HCT116 (cell line): Measurements from ENCODE around the gene CASKIN2. TPM values are rescaled to one million over a fixed set of nuclear protein-coding genes. Genes with fewer than 3 reads are reported as not detected.

ENCODE experiments used
- ATAC-seq: fragments of 200-7000 bp; cut with Tn5 transposase; 2 replicates; pipeline ENCODE4 v1.9.1; 2020; ENCODE audit warnings: mild to moderate bottlenecking, moderate library complexity
- BruUV-seq: library from RNA; stranded (reverse); fragments of 400-500 nt; replicated peaks from 2 replicates; lab custom pipeline; 2021; lab: Mats Ljungman, UMichigan
- CTCF ChIA-PET: fragments of 300-600 bp; sonication (Branson Sonifier 250); formaldehyde crosslinking; loops from one replicate; lab custom pipeline; 2021; ENCODE audit warnings: antibody characterized with exemption; lab: Charles Lee
- POLR2A ChIA-PET: fragments of 300-600, 350-600 bp; sonication (Branson Sonifier 250); formaldehyde crosslinking; loops from one replicate; lab custom pipeline; 2021; ENCODE audit warnings: antibody characterized with exemption; lab: Charles Lee
- RAD21 ChIA-PET, 2 experiments: fragments of 300-600 bp; sonication (Branson Sonifier 250); formaldehyde crosslinking; loops; one replicate each; lab custom pipeline; 2023; ENCODE audit warnings: low total read pairs in 2 of 2; ENCODE audit not compliant: uncharacterized antibody in 2 of 2, unreplicated experiment in 2 of 2, low non-redundant PET in 1 of 2; lab: Charles Lee
- DNase-seq: peaks from one replicate; pipeline ENCODE4 v3.0.0-alpha.2; 2010; ENCODE audit warnings: low read depth, low spot score
- H2AFZ ChIP-seq: fragments of 200-600 bp; shearing (Covaris generic), sonication (generic); 2 replicates; pipeline ENCODE4 v1.6.1; 2017; ENCODE audit warnings: low read depth, mixed run types, mixed read lengths, antibody characterized with exemption, low read length; ENCODE audit not compliant: poor library complexity, severe bottlenecking
- H3K27ac ChIP-seq: 2 replicates; pipeline ENCODE4 v1.5.1; 2012; ENCODE audit warnings: low read depth, low read length
- H3K27me3 ChIP-seq: fragments of 200-600 bp; sonication (generic); 2 replicates; pipeline ENCODE4 v1.6.1; 2016; ENCODE audit warnings: mixed run types, low read length, mixed read lengths; ENCODE audit not compliant: insufficient read depth
- H3K36me3 ChIP-seq, 2 experiments: fragments of 200-500 bp in 1 of 2; fragments of 200-600 bp in 1 of 2; sonication (Bioruptor generic) in 1 of 2; sonication (generic) in 1 of 2; 2 replicates each; pipeline versions ENCODE4 v1.5.1 to v1.6.1; 2014 to 2016; ENCODE audit warnings: low read length in 2 of 2, inconsistent platforms in 1 of 2, mixed read lengths in 1 of 2, mixed run types in 1 of 2; ENCODE audit not compliant: insufficient read depth in 2 of 2, control insufficient read depth in 1 of 2
- H3K4me1 ChIP-seq, 2 experiments: fragments of 200-600 bp in 1 of 2; sonication (generic) in 1 of 2; 2 replicates each; pipeline versions ENCODE4 v1.5.1 to v1.6.1; 2012 to 2017; ENCODE audit warnings: low read length in 2 of 2, inconsistent platforms in 1 of 2, mild to moderate bottlenecking in 1 of 2, mixed read lengths in 1 of 2, mixed run types in 1 of 2, moderate library complexity in 1 of 2; ENCODE audit not compliant: insufficient read depth in 2 of 2, control insufficient read depth in 1 of 2
- H3K4me2 ChIP-seq: fragments of 200-600 bp; sonication (generic); 2 replicates; pipeline ENCODE4 v1.6.1; 2017; ENCODE audit warnings: mixed run types, low read length, mixed read lengths
- H3K4me3 ChIP-seq, 2 experiments: fragments of 200-600 bp in 1 of 2; sonication (generic) in 1 of 2; replicated peaks in 1 of 2; 2 replicates each; pipeline ENCODE4 v1.5.1; 2011 to 2016; ENCODE audit warnings: low read length in 2 of 2, control low read depth in 1 of 2, low read depth in 1 of 2, mild to moderate bottlenecking in 1 of 2, mixed read lengths in 1 of 2, mixed run types in 1 of 2
- H3K79me2 ChIP-seq: fragments of 200-600 bp; sonication (generic); 2 replicates; pipeline ENCODE4 v1.6.1; 2017; ENCODE audit warnings: mild to moderate bottlenecking, mixed run types, low read length, moderate library complexity, mixed read lengths; ENCODE audit not compliant: insufficient read depth
- H3K9ac ChIP-seq: fragments of 200-600 bp; sonication (generic); 2 replicates; pipeline ENCODE4 v1.6.1; 2016; ENCODE audit warnings: low read length, mixed read lengths
- H3K9me2 ChIP-seq: fragments of 200-600 bp; sonication (generic), shearing (Covaris generic); 2 replicates; pipeline ENCODE4 v1.6.1; 2017; ENCODE audit warnings: mixed run types, mild to moderate bottlenecking, moderate library complexity; ENCODE audit not compliant: insufficient read depth
- H3K9me3 ChIP-seq, 2 experiments: fragments of 200-500 bp in 1 of 2; fragments of 200-600 bp in 1 of 2; sonication (Bioruptor generic) in 1 of 2; sonication (generic) in 1 of 2; 2 replicates each; pipeline ENCODE4 v1.6.1; 2014 to 2017; ENCODE audit warnings: low read length in 2 of 2, mixed read lengths in 2 of 2, inconsistent platforms in 1 of 2, low read depth in 1 of 2, mild to moderate bottlenecking in 1 of 2, mixed run types in 1 of 2, moderate library complexity in 1 of 2; ENCODE audit not compliant: control insufficient read depth in 1 of 2, insufficient read depth in 1 of 2
- H4K20me1 ChIP-seq: fragments of 200-600 bp; sonication (generic), shearing (Covaris generic); 2 replicates; pipeline ENCODE4 v1.6.1; 2017; ENCODE audit warnings: mixed run types, mild to moderate bottlenecking, moderate library complexity; ENCODE audit not compliant: insufficient read depth
- CBX3 ChIP-seq: IDR thresholded peaks from 2 replicates; pipeline ENCODE4 v1.6.1; 2012; ENCODE audit warnings: low read depth
- EZH2phosphoT487 ChIP-seq: fragments of 200-600 bp; IDR thresholded peaks from 2 replicates; pipeline ENCODE4 v1.6.1; 2018; ENCODE audit warnings: antibody characterized with exemption, borderline replicate concordance
- JUND ChIP-seq: IDR thresholded peaks from 2 replicates; pipeline ENCODE4 v1.6.1; 2012
- SIN3A ChIP-seq: IDR thresholded peaks from 2 replicates; pipeline ENCODE4 v1.6.1; 2012; ENCODE audit warnings: low read depth
- SRF ChIP-seq: IDR thresholded peaks from 2 replicates; pipeline ENCODE4 v1.6.1; 2012; ENCODE audit warnings: low read depth
- ZNF274 ChIP-seq: fragments of 200-500 bp; sonication (Bioruptor generic); IDR thresholded peaks from 2 replicates; pipeline ENCODE4 v1.6.1; 2014; ENCODE audit warnings: mild to moderate bottlenecking, low read depth, low read length, inconsistent platforms
- intact Hi-C: fragments of 100-400 bp; cut with micrococcal nuclease; formaldehyde crosslinking; loops from 2 replicates; pipeline ENCODE4 v1.10.0; 2022
- total RNA-seq: library from RNA; stranded (reverse); gene quantifications from one replicate; pipeline ENCODE4 v1.2.1, GENCODE V29; 2021; ENCODE audit not compliant: unreplicated experiment
- TF ChIP-seq, protein P1 (sequence below), 3 experiments: fragments of 200-600 bp in 1 of 3; sonication (generic) in 1 of 3; IDR thresholded peaks in 2 of 3; conservative IDR thresholded peaks in 1 of 3; 2 replicates each; pipeline ENCODE4 v1.5.1; 2012 to 2017; ENCODE audit warnings: low read depth in 2 of 3, low read length in 2 of 3, antibody characterized with exemption in 1 of 3, borderline replicate concordance in 1 of 3, control low read depth in 1 of 3, mild to moderate bottlenecking in 1 of 3, mixed read lengths in 1 of 3, mixed run types in 1 of 3, moderate library complexity in 1 of 3; ENCODE audit not compliant: insufficient read depth in 1 of 3
- TF ChIP-seq, protein P2 (sequence below): IDR thresholded peaks from 2 replicates; pipeline ENCODE4 v1.6.1; 2012

The CASKIN2 gene
- total RNA-seq, 1 experiment from 2014 or later: 38.4 TPM

DNA sequence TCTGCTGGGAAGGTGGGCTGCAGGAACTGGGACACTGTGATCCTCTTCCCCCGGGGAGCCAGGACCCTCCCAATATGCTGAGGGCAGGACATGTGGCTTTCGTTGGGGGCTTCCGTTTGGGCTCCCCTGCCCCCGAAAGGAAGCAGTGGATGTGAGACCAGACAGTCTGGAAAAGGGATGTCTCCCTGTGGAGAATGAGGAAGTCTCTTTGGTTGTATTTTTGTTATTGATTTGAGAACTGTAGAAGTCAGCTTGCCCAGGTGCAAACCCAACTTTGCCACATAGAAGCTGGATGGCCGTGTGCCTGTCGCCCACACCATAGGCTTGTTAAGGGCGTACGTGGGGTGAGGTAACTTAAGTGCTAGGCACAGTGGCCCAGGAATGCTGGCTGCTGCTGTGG, 28.9 kb upstream of the CASKIN2 start:
- H3K9me2 ChIP-seq: no peaks in the 10 kb centered on the region
- H3K4me3 ChIP-seq: no peak overlapping the region
- no peaks in the 10 kb centered on the region for H4K20me1 ChIP-seq
- no peak overlapping the region for H3K27ac ChIP-seq
- ChIA-PET POLR2A (no interaction called here), CTCF (no interaction called here), RAD21 (no interaction called here)
- no peaks in the 10 kb centered on the region; a peak in 1 of 4 replicates for H3K36me3 ChIP-seq
- no peaks in the 10 kb centered on the region for H3K27me3 ChIP-seq
- DNase-seq (no peak), ATAC-seq (no peak)
- intact Hi-C loops: no loop called here
- no peak overlapping the region for H3K9ac ChIP-seq
- H3K79me2 ChIP-seq: peaks cover 58% of the 10 kb centered on the region
- peaks cover 12 to 33% of the 10 kb centered on the region in 2 experiments for H3K4me1 ChIP-seq
- H3K9me3 ChIP-seq: no peaks in the 10 kb centered on the region
- no peak for TF ChIP-seq SIN3A
- no peak for TF ChIP-seq EZH2phosphoT487
- no peak for TF ChIP-seq CBX3
- TF ChIP-seq, protein P1, sequence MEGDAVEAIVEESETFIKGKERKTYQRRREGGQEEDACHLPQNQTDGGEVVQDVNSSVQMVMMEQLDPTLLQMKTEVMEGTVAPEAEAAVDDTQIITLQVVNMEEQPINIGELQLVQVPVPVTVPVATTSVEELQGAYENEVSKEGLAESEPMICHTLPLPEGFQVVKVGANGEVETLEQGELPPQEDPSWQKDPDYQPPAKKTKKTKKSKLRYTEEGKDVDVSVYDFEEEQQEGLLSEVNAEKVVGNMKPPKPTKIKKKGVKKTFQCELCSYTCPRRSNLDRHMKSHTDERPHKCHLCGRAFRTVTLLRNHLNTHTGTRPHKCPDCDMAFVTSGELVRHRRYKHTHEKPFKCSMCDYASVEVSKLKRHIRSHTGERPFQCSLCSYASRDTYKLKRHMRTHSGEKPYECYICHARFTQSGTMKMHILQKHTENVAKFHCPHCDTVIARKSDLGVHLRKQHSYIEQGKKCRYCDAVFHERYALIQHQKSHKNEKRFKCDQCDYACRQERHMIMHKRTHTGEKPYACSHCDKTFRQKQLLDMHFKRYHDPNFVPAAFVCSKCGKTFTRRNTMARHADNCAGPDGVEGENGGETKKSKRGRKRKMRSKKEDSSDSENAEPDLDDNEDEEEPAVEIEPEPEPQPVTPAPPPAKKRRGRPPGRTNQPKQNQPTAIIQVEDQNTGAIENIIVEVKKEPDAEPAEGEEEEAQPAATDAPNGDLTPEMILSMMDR (IDR thresholded peaks at IDR 0.05 in 2 of 3, conservative IDR thresholded peaks at IDR 0.05 in 1 of 3; ENCODE audit: borderline replicate concordance in 1 of 3, insufficient read depth in 1 of 3, low read depth in 2 of 3, low read length in 2 of 3): no peak
- TF ChIP-seq SRF: no peak
- TF ChIP-seq, protein P2, sequence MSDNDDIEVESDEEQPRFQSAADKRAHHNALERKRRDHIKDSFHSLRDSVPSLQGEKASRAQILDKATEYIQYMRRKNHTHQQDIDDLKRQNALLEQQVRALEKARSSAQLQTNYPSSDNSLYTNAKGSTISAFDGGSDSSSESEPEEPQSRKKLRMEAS: no peak
- no peak for TF ChIP-seq ZNF274
- no peak for TF ChIP-seq JUND
- no peak overlapping the region for H3K4me2 ChIP-seq
- no peak overlapping the region for H2AFZ ChIP-seq
- no TSS peak for BruUV-seq
